CD8-positive, alpha-beta memory T cell (primary cell): ENCODE data around the gene ADAM12. TPM values are rescaled to one million over a fixed set of nuclear protein-coding genes. Genes with fewer than 3 reads are reported as not detected.
"Not testable (repeated sequence)": the region's sequence is repeated elsewhere in the genome, so short reads cannot be mapped to it uniquely, and the experiment has no call there.

Experiments
- CTCF ChIA-PET: fragments of 350-600 bp; sonication (Branson Sonifier 250); formaldehyde crosslinking; loops from one replicate; lab custom pipeline; 2021; ENCODE audit warnings: antibody characterized with exemption; lab: Charles Lee
- POLR2A ChIA-PET: fragments of 350-600 bp; sonication (Branson Sonifier 250); formaldehyde crosslinking; loops from one replicate; lab custom pipeline; 2021; ENCODE audit warnings: antibody characterized with exemption; lab: Charles Lee
- DNase-seq, 5 donors: peaks; one replicate each; pipeline versions ENCODE4 v3.0.0 to v3.0.0-alpha.2; 2020 to 2022; ENCODE audit warnings: mixed read lengths in 1 of 5
- H3K27ac ChIP-seq: one replicate; pipeline ENCODE4 v1.7.0; 2013; ENCODE audit warnings: low read depth, mild to moderate bottlenecking, low read length, moderate library complexity
- H3K27me3 ChIP-seq: 2 replicates; pipeline ENCODE4 v1.7.0; 2013; ENCODE audit warnings: low read length, mild to moderate bottlenecking; ENCODE audit not compliant: insufficient read depth, poor library complexity, severe bottlenecking
- H3K36me3 ChIP-seq: 2 replicates; pipeline ENCODE4 v1.7.0; 2013; ENCODE audit warnings: mild to moderate bottlenecking, low read length, moderate library complexity; ENCODE audit not compliant: insufficient read depth
- H3K4me1 ChIP-seq: 2 replicates; pipeline ENCODE4 v1.7.0; 2013; ENCODE audit warnings: mild to moderate bottlenecking, low read length, moderate library complexity; ENCODE audit not compliant: insufficient read depth
- H3K4me3 ChIP-seq: 2 replicates; pipeline ENCODE4 v1.7.0; 2013; ENCODE audit warnings: mild to moderate bottlenecking, low read length
- H3K9me3 ChIP-seq: 2 replicates; pipeline ENCODE4 v1.7.0; 2013; ENCODE audit warnings: mild to moderate bottlenecking, low read length
- H3K27ac Mint-ChIP-seq, 8 donors: one replicate each; pipeline ENCODE4 v1.8.0; 2020 to 2021; ENCODE audit warnings: mixed read lengths in 8 of 8, mild to moderate bottlenecking in 6 of 8, inconsistent platforms in 3 of 8, moderate library complexity in 3 of 8
- H3K27me3 Mint-ChIP-seq, 2 donors: one replicate each; pipeline ENCODE4 v1.8.0; 2020 to 2021; ENCODE audit warnings: mixed read lengths in 2 of 2, mild to moderate bottlenecking in 1 of 2, moderate library complexity in 1 of 2
- H3K36me3 Mint-ChIP-seq, 3 donors: one replicate each; pipeline ENCODE4 v1.8.0; 2020 to 2021; ENCODE audit warnings: mixed read lengths in 3 of 3, inconsistent platforms in 1 of 3, mild to moderate bottlenecking in 1 of 3
- H3K4me1 Mint-ChIP-seq, 3 donors: one replicate each; pipeline ENCODE4 v1.8.0; 2020 to 2021; ENCODE audit warnings: mixed read lengths in 3 of 3, inconsistent platforms in 1 of 3, mild to moderate bottlenecking in 1 of 3
- H3K4me3 Mint-ChIP-seq, 7 donors: one replicate each; pipeline ENCODE4 v1.8.0; 2020 to 2021; ENCODE audit warnings: mixed read lengths in 7 of 7, mild to moderate bottlenecking in 6 of 7, moderate library complexity in 4 of 7, inconsistent platforms in 2 of 7
- H3K9me3 Mint-ChIP-seq, 5 donors: one replicate each; pipeline ENCODE4 v1.8.0; 2020 to 2022; ENCODE audit warnings: mixed read lengths in 5 of 5, mild to moderate bottlenecking in 3 of 5, moderate library complexity in 2 of 5, inconsistent platforms in 1 of 5
- polyA plus RNA-seq: library from polyadenylated mRNA; unstranded; fragments of 300-500 nt; fragmentation: Illumina TruSeq; gene quantifications from one replicate; pipeline ENCODE4 v1.2.3, GENCODE V29; 2021
- total RNA-seq, 2 experiments: library from RNA; stranded (reverse); gene quantifications; one replicate each; pipeline ENCODE4 v1.2.3, GENCODE V29; 2021

The ADAM12 gene
- total and polyA plus RNA-seq, 3 experiments from 2014 or later = 0.11 to 6.4 (median 0.31) TPM

DNA sequence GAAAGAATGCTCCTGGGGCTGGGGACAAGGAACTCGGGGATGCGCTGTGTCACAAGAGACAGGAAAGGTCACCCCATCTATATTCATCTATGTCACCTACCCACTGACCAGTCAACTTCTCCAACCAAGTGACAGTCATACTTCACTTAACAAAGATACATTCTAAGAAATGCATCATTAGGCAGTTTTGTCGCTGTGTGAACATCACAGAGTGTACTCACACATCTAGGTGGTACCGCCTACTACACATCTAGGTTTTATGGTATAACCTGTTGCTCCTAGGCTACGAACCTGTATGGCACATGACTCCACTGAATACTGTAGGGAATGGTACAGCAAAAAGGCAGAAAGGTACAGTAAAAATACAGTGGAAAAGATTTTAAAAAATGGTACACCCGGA lies 3.8 kb upstream of the ADAM12 start:
- no peak for DNase-seq
- Mint-ChIP-seq H3K27me3 (peaks cover 9 to 11% of the 10 kb centered on the region in 2 donors), H3K27ac (peak overlapping the region in 5 of 8 donors; percentile 45 to 100 (median 87)), H3K4me3 (peak overlapping the region in 5 of 7 donors; percentile 13 to 73 (median 39)), H3K9me3 (peaks cover 4 to 19% (median 7%) of the 10 kb centered on the region in 5 donors), H3K36me3 (peaks cover 0 to 7% (median 0%) of the 10 kb centered on the region in 3 donors), H3K4me1 (peaks cover 0 to 17% (median 14%) of the 10 kb centered on the region in 3 donors)
- H3K9me3 ChIP-seq = no peaks in the 10 kb centered on the region
- H3K4me3 ChIP-seq = no peak overlapping the region
- ChIA-PET POLR2A (no interaction called here), CTCF (no interaction called here)
- H3K36me3 ChIP-seq = no peaks in the 10 kb centered on the region
- no peaks in the 10 kb centered on the region for H3K27me3 ChIP-seq
- no peak overlapping the region for H3K27ac ChIP-seq
- H3K4me1 ChIP-seq = no peaks in the 10 kb centered on the region

DNA sequence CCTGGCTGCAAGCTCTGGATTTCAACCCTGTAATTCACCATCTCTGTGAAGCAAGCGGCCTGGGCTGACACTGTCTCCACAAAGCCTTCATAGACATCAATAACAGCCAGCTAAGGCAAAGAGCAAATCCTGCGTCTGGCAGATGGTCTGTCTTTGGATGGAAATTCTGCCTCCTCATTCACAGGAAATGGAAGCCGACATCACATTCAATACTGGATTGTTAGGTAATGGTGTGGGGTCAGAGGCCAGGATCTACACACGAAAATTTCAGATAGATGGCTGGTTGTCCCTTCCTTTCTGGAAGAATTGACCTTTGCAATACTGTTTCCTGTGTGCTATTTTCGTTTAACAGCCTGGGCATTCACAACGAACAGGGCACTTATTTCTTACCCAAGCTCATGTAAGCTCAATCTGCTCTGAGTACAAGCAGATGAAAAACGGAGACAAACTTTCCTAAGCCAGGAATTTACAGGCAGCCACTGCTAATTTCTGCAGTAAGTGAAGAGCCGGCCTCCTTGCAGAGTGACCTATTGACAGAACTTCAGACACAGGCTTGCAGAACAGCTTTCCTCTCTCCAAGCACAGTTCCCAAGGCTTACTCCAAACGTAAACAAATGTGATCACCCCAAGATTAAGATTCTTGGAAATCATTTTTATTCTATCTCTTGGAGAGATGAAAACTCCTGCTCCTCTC lies 3.1 kb upstream of the ADAM12 start:
- H3K27ac Mint-ChIP-seq = peak overlapping the region in 4 of 8 donors; percentile 79 to 100 (median 91)
- H3K36me3 Mint-ChIP-seq = peaks cover 0 to 7% (median 0%) of the 10 kb centered on the region in 3 donors
- CTCF ChIA-PET = no interaction called here
- H3K9me3 ChIP-seq = no peaks in the 10 kb centered on the region
- peaks cover 0 to 22% (median 14%) of the 10 kb centered on the region in 3 donors for H3K4me1 Mint-ChIP-seq
- no peaks in the 10 kb centered on the region for H3K36me3 ChIP-seq
- H3K9me3 Mint-ChIP-seq = peaks cover 4 to 19% (median 9%) of the 10 kb centered on the region in 5 donors
- no peak overlapping the region for H3K27ac ChIP-seq
- peak overlapping the region in 3 of 7 donors; percentile 13 to 73 (median 52) for H3K4me3 Mint-ChIP-seq
- POLR2A ChIA-PET = no interaction called here
- H3K27me3 ChIP-seq = no peaks in the 10 kb centered on the region
- no peaks in the 10 kb centered on the region for H3K4me1 ChIP-seq
- H3K4me3 ChIP-seq = no peak overlapping the region
- no peak for DNase-seq
- peaks cover 16 to 19% of the 10 kb centered on the region in 2 donors for H3K27me3 Mint-ChIP-seq

DNA sequence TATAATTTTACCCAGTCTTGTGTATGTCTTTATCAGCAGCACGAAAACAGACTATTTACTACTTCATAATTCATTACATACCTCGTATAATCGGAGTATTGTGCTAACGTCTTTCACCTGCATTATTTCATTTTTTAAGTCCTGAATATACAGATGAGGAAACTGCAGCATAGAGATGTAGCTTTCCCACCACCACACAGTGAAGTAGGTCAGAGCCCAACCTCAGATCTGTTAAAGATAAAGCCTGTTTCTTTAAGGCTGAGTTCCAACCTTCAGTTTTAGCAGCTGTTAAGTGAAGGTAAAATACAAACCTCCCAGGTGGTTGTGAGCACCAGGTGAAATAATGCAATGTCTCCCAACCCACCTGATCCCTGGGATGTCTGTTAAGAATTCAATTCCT lies 2.0 kb upstream of the ADAM12 start:
- peak overlapping the region in 6 of 7 donors; percentile 2 to 97 (median 50) for H3K4me3 Mint-ChIP-seq
- POLR2A ChIA-PET = no interaction called here
- peaks cover 0 to 28% (median 20%) of the 10 kb centered on the region in 3 donors for H3K4me1 Mint-ChIP-seq

DNA sequence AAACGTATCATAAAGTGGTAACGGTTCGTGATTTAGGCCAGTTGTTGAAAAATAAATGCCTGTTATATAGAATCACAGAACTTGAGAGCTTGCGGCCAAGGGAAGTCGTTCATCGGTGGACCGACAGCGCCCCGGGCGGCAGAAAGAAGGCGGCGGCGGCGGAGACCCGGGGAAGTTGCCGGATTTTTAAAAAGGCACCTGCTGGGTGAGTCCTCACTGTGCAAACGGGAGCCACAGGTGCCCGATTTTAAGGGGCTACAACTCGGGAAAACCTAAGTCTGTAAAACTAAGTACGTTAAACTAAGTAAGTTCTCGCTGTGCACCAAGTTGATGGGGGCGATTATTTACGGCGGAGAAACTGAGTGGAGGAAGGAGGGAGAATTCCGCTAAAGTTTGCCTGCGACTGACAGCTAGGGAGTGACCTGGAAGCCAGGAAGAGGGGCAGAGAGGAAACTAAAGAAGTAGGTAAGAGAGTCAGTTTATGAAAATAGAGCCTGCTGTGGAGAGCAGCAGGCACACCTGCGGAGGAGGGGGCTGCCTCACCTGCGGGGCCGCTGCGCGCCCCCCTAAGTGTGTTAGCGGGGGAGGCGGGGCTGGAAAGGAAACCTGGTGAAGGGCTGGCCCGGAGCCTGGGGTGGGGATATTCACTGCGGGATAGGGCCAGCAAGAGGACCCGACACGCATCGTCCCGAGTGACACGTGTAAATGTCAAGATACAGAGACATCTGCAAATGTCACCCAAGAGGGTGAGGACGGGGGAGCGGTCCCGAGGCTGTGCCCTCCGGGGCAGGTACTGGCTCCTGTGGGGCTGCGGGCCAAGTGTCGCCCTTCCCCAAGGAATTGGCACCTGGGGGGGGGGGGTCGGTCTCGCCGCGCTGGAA lies 996 bp downstream of the ADAM12 start:
- H3K27ac Mint-ChIP-seq = peak overlapping the region in 7 of 8 donors; percentile 53 to 99 (median 92)
- Histone ChIP-seq H3K4me1 (no peaks in the 10 kb centered on the region), H3K9me3 (no peaks in the 10 kb centered on the region), H3K4me3 (no peak overlapping the region), H3K27me3 (no peaks in the 10 kb centered on the region), H3K36me3 (no peaks in the 10 kb centered on the region), H3K27ac (no peak overlapping the region)
- peaks cover 0 to 9% (median 2%) of the 10 kb centered on the region in 3 donors for H3K36me3 Mint-ChIP-seq
- DNase-seq = peak in 3 of 5 donors; percentile 12 to 44 (median 19)
- CTCF ChIA-PET = no interaction called here
- H3K9me3 Mint-ChIP-seq = peaks cover 5 to 10% (median 7%) of the 10 kb centered on the region in 5 donors
- H3K4me3 Mint-ChIP-seq = peak overlapping the region; percentile 10 to 99 (median 92)
- H3K27me3 Mint-ChIP-seq = peaks cover 24 to 28% of the 10 kb centered on the region in 2 donors
- peaks cover 0 to 28% (median 20%) of the 10 kb centered on the region in 3 donors for H3K4me1 Mint-ChIP-seq
- POLR2A ChIA-PET = no interaction called here

More for the DNA sequence above, 2.0 kb upstream of the ADAM12 start:
- Histone ChIP-seq H3K27me3 (no peaks in the 10 kb centered on the region), H3K4me3 (no peak overlapping the region), H3K9me3 (no peaks in the 10 kb centered on the region), H3K4me1 (no peaks in the 10 kb centered on the region), H3K27ac (no peak overlapping the region), H3K36me3 (no peaks in the 10 kb centered on the region)
- peaks cover 4 to 16% (median 10%) of the 10 kb centered on the region in 5 donors for H3K9me3 Mint-ChIP-seq
- peak overlapping the region in 6 of 8 donors; percentile 61 to 100 (median 90) for H3K27ac Mint-ChIP-seq
- DNase-seq = peak in 1 of 5 donors; percentile 13
- peaks cover 24 to 25% of the 10 kb centered on the region in 2 donors for H3K27me3 Mint-ChIP-seq
- CTCF ChIA-PET = no interaction called here
- H3K36me3 Mint-ChIP-seq = peaks cover 0 to 3% (median 0%) of the 10 kb centered on the region in 3 donors

DNA sequence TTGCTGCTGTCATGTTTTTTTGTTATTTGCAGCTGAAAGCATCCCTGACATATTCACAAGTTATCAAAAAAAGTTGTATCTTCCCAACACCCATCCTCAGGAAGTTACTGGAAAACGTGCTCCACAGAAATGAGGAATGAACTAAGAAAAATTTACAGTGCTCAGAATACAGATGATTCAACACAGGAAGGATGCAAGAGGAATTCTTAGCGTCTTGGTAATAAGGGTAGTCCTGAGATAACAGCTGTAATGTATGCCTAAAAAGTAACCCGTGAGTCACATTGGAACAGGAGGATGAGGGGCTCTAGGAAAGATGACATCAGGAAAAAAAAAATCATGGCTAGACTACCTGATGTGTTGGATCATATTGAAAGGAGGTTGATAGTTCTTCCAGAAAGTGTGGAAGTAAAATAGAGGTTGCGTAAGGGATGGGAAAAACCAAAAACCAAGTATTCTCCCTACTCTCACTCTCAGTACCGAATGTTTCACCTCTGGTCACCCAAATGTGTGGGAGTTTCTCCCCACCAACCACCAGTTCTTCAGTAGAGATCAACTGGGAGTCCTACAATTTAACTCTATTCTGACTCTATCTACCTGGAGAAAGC lies 3.9 kb downstream of the ADAM12 start:
- H3K27ac Mint-ChIP-seq = no peak overlapping the region

DNA sequence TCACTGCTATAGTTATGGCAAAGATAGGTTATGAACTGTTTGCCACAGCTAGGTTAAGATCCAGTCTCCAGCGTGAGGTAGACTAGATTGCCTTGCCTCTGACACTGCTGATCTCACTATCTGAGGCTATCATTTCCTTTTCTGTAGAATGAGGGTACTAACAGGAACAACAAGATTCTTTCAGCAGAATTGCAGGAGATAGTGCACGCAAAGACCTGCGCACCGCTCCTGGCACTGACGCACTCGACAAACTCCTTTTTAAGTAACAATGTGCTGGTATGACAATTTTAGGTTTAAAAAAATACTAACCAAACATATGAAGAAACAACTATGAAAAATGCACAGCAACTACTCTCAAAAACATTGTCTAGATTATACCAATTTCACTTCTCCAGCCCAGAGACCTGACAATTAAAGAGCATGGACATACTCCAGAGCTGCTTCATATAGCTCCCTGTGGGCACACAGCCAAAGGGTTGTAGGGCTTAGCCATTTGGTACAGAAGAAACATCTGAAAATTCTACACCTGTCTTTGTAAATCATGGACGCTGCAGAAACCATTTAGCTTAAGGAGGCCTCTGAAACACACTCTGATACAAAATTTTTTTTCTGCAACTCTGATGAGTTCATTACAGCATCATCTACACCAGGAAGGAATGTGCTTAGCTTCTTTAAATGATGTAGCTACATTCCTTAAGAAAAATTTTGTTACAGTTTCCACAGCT lies 7.8 kb downstream of the ADAM12 start:
- Mint-ChIP-seq H3K4me3 (peak overlapping the region in 1 of 7 donors; percentile 49), H3K9me3 (peaks cover 0 to 10% (median 3%) of the 10 kb centered on the region in 5 donors), H3K27me3 (peaks cover 0 to 4% of the 10 kb centered on the region in 2 donors), H3K27ac (peak overlapping the region in 5 of 8 donors; percentile 14 to 56 (median 49)), H3K36me3 (peaks cover 0 to 6% (median 2%) of the 10 kb centered on the region in 3 donors), H3K4me1 (peaks cover 0 to under 1% (median 0%) of the 10 kb centered on the region in 3 donors)
- no peak overlapping the region for H3K4me3 ChIP-seq
- DNase-seq = no peak
- ChIA-PET CTCF (no interaction called here), POLR2A (no interaction called here)
- no peak overlapping the region for H3K27ac ChIP-seq
- no peaks in the 10 kb centered on the region for H3K36me3 ChIP-seq
- H3K9me3 ChIP-seq = no peaks in the 10 kb centered on the region
- no peaks in the 10 kb centered on the region for H3K4me1 ChIP-seq
- H3K27me3 ChIP-seq = no peaks in the 10 kb centered on the region

More for the DNA sequence above, 3.9 kb downstream of the ADAM12 start:
- ChIA-PET CTCF (no interaction called here), POLR2A (no interaction called here)
- H3K4me1 ChIP-seq = no peaks in the 10 kb centered on the region
- Mint-ChIP-seq H3K9me3 (peaks cover 2 to 10% (median 5%) of the 10 kb centered on the region in 5 donors), H3K4me3 (peak overlapping the region in 2 of 7 donors; percentile 4 to 29), H3K4me1 (peaks cover 0 to 14% (median 8%) of the 10 kb centered on the region in 3 donors), H3K36me3 (peaks cover 0 to 6% (median 2%) of the 10 kb centered on the region in 3 donors), H3K27me3 (peaks cover 20 to 24% of the 10 kb centered on the region in 2 donors)
- H3K9me3 ChIP-seq = no peaks in the 10 kb centered on the region
- no peak for DNase-seq
- H3K4me3 ChIP-seq = no peak overlapping the region
- no peak overlapping the region for H3K27ac ChIP-seq
- H3K27me3 ChIP-seq = no peaks in the 10 kb centered on the region
- H3K36me3 ChIP-seq = no peaks in the 10 kb centered on the region

DNA sequence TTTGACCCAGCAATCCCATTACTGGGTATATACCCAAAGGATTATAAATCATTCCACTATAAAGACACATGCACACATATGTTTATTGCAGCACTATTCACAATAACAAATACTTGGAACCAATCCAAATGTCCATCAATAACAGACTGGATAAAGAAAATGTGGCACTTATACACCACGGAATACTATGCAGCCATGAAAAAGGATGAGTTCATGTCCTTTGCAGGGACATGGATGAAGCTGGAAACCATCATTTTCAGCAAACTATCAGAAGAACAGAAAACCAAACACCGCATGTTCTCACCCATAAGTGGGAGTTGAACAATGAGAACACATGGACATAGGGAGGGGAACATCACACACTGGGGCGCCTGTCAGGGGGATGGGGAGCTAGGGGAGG lies 9.1 kb downstream of the ADAM12 start:
- H3K9me3 ChIP-seq, H3K36me3 ChIP-seq, H3K27me3 ChIP-seq, POLR2A ChIA-PET, H3K4me1 Mint-ChIP-seq, H3K36me3 Mint-ChIP-seq, H3K27me3 Mint-ChIP-seq, H3K4me1 ChIP-seq, DNase-seq, H3K4me3 ChIP-seq, CTCF ChIA-PET, H3K4me3 Mint-ChIP-seq, H3K27ac ChIP-seq: not testable (repeated sequence)
- peak overlapping the region in 1 of 8 donors; percentile 53 for H3K27ac Mint-ChIP-seq
- peaks cover 2 to 21% (median 3%) of the 10 kb centered on the region in 5 donors for H3K9me3 Mint-ChIP-seq
